ENCODE data around the gene VSTM4.

Gene VSTM4

DNA sequence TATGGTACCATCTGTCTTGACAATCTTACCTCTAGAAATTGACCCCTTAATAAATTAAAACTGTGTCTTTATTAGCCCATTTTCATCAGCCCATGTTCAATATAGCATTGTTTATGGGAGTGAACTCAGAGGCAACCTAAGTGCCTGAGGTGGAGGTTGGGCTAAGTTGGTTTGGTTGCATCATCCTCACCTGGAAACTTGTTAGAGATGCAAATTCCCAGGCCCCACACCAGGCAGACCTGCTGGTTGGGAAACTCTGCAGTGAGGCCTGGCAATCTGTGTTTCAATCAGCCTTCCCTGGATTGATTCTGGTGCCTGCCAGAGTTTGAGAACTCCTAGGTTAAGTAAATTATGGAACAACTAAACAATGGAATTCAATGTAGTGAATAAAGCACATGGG lies 27.9 kb upstream of the VSTM4 start:
- no peak for DNase-seq (ENCODE audit: low read depth in 3 of 3, low spot score in 1 of 3)

DNA sequence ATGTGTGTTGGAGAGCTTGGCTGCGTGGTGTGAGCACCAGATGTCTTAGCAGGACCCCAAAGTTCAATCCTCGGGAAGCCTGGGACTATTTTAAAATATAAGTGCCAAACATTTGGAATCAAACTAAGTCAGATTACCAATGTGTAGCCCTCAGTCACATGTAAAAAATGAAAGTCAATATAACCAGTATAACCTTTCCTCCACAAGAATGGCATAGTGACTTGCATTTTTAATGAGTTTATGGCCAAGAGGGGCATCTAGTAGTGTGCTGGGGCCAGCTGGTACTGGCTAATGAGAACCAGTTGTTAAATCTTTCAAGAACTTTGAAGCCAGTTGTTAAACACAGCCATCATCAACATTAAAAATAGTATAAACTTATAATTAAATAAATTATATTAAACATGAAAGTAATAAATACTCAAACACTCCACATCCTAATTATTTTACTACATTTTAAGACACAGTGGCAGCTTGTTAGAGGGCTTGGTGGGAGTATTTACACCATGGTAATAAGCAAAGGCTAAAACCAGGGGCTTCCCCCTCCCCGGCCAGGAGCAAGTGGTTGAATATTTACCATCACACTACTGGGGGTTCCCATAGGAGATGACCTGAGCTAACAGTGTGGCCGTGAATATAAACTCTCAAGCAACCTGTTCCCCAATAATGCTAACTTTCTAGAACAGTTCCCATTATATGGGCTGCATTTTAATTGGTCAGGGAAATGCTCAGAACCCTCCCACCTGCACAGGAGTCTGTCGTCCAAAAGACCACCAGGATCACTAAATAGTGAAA lies 26.4 kb upstream of the VSTM4 start:
- DNase-seq (ENCODE audit: low read depth in 3 of 3, low spot score in 1 of 3), result no peak

DNA sequence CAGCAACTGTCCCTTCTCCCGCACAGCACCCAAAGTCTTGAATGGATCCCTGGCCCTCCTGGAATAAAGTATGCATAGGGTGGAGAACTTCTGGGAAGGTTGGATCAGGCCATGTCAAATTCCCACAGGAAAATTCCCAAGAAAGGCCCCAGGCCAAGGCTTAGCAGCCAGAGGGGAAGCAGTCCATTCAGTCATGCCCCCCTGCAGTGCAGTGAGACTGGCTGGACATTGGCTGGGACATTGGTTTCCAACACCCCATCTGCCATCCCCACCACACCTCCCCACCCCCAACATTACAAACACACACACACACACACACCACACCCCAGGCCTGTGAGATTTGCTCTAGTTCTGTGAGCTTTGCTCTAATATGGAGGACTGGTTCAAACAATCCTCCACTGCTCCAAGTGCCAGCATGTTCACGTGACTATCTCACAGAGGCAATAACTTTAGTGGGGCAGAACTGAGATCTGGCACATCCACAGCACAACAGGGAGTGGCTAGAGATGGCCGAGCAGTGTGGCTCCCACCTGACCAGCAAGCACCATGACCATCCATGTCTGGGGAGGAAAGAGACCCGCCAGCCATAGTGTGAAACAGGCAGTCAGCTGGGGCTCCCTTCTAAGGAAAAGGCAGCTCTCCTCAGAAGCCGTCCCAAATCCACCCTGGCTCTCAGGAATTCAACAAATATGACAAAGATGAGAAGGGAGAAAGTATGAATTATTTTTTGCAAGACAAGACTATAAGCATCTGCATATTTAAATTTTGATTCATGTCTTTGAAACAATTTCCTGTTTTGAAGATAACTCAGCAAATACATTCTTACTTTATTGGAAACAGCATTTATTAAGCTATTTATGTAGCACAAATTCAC lies 25.2 kb upstream of the VSTM4 start:
- no peak for DNase-seq (ENCODE audit: low read depth in 3 of 3, low spot score in 1 of 3)

DNA sequence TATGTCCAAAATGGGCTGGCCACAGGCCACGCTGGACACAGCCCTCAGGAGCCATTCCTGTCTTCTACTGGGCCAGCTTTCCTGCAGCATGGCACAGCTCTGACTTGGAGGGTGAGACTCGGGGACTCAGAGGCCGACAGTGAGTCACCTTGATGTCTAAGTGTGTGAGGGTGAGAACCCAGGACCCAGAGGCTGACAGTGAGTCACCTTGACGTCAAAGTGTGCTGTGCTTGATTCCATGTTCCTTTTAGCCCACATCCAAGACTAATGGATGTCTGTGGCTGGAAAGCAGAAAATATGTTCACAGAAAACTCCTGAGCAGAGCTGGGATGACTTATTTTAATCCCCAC lies 24.5 kb upstream of the VSTM4 start:
- DNase-seq (ENCODE audit: low read depth in 3 of 3, low spot score in 1 of 3), result no peak

DNA sequence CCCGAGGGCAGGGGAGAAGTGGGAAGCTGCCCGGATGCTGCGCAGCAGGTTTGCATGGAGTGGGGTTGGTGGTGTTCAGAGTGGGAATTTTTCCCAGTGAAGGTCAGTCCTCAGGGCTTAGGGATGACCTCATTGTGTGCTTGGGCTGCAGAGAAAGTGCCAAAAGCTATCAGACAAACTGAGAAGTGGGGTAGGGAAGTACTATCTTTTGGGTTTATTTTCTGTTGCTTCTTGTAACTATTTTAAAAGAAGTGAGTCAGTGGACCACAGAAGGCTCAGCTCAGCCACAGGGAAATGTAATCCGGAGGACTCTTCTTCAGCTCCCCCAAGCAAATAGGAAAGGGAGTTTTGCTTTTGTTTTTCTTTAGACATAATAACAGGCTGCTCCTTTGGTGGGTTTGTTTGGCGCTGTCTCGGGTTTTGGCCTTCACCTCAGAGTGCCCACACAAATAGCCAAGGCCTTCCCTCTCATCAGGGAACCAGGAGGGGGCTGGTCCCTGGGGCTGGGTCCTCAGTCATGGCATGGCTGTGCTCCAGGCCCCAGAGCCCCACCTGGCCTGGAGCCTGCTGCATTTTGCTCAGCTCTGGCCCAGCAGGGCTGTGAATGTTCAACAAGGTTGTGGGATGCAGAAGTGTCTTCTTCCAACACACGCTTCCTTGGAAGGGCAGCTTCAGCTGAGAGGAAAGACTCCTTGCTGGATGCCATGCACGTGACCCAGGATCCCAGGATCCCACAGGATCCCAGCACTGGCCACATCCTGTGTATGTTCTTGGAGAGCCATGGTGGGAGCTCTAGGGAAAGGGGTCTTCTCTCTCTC lies 23.9 kb upstream of the VSTM4 start:
- no peak for DNase-seq (ENCODE audit: low read depth in 3 of 3, low spot score in 1 of 3)

DNA sequence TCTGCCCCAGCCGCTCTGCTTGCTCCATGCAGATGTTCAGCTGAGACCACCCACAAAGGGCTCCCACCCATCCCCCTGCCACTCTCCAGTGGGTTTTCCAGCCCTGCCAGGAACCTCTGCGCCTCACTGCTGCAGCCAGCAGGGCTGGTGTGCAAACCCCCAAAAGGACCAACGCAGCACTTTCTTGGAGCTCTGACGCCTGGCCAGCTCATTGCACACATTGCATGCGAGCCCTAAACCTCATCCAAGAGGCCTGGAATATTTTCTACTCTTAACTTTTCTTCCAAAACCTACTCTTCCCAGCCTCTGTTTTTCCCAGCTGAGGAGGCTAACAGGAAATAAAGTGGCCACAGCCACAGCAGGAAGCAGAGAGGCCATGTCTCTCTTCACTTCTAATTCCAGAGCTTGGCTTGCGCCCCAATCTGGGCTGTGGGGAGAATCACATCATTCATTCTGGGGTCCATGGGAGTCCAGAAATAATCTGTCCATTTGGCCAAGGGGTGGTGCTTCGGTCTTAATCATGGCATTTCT lies 23.1 kb upstream of the VSTM4 start:
- DNase-seq (ENCODE audit: low read depth in 3 of 3, low spot score in 1 of 3), result no peak

DNA sequence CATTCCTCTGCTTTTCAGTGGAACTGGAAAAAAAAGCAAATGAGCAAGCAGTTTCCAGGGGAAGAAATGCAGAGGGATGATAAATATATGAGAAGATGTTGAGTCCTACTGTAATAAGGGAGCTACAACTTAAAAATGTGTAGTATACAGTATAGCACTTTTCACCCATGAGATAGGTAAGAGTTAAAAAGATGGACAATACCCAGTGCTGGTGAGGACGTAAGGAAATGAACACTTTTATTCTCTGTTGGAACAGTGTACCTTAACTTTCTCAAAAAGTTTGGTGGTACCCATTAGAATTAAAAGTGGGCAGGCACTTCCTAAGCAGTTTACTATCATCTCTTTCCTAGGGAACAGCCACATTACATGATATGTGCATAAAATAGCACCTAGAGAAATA lies 21.2 kb upstream of the VSTM4 start:
- DNase-seq (ENCODE audit: low read depth in 3 of 3, low spot score in 1 of 3), result no peak

DNA sequence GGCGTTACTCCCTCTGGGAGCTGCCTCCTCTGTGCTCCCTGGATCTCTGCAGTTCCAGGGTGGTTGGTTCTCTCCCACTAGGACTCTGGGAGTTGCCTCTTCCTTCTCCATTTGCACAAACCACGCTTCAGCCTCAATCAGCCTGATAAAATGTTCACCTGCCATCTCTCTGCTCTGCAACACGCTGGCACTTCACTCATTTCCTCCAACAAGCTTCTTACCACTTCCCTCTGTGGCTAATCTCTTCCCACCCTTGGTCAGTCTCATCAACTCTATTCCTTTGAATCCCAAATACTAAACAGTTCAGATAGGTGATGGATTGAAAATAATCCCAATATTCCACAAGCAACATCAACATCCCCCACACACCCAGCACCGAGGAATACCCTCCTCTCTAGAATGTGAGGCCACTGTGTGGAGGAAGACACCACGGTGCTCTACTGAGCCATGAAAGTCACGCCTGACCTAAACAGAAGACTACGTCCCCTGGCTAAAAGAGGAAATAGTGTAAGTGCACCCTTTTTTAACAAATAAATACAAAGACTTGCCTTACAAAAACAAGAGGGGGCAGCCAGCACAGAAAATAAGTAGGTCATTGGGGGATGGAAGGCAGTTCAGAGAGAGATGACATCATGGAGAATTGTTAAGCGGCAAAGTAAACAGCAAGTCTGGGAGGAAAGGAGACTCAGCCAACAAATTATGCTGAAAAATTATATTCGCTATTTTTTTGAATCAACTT lies 20.4 kb upstream of the VSTM4 start:
- no peak for DNase-seq (ENCODE audit: low read depth in 3 of 3, low spot score in 1 of 3)

DNA sequence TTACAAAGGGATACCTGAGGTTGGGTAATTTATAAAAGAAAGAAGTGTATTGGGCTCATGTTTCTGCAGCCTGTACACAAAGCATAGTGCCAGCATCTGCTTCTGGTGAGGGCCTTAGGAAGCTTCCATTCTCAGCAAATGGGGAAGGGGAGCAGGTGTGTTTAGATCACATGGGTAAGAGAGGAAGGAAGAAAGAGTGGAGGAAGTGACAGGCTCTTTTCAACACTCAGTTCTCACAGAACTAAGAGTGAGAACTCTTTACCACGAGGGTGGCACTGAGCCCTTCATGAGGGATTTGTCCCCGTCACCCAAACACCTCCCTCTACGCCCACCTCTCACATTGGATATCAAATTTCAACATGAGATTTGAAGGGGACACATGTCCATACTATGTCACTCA lies 19.0 kb upstream of the VSTM4 start:
- DNase-seq (ENCODE audit: low read depth in 3 of 3, low spot score in 1 of 3), result no peak

DNA sequence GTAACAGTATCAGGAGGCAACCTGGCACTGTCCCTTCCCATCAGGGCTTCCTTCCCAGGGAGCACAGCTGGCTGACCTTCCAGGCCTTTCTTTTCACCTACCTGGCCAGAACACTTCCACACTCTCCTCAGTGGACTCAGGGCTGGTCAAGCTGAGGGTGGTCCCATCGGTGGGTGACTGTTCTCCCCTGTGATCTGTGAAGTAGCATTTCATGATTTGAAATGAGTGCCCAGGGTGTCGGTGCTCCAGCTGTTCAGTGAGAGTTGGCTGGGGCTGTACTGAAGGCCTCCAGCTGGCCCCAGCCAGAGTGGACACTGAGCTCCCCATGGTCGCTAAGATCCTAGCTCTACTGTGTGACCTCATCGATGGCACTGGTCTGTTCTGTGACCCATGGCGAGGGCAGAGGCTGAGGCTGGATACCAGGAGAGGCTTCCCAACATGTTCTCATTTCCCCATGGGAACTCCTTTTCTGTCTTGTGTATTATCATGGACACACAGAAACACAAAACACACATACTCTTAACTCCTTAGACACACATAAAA lies 18.5 kb upstream of the VSTM4 start, which contains the start of gene FAM170B:
FAM170B (minus strand) TSS at position 316 of the 543 bp plus-strand sequence; CDS start at position 213, 103 bp downstream.
- DNase-seq (ENCODE audit: low read depth in 3 of 3, low spot score in 1 of 3), result no peak

DNA sequence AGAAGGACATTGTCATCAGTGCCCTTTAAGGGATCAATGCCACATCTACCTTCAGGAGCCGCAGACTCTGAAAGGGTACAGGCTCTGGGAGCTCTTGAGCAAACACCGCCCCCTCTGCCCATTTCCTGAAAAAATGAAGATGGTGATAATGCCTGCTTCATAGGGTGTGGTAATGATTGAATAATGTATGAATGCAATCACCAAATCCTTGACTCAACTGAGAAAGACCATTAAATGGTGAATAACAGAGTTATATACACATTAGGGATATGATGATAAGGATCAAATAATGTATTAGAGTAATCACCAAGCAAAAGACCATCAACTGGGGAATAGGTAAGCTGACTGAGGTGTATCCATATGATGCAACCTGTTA lies 17.0 kb upstream of the VSTM4 start:
- DNase-seq (ENCODE audit: low read depth in 3 of 3, low spot score in 1 of 3), result no peak

DNA sequence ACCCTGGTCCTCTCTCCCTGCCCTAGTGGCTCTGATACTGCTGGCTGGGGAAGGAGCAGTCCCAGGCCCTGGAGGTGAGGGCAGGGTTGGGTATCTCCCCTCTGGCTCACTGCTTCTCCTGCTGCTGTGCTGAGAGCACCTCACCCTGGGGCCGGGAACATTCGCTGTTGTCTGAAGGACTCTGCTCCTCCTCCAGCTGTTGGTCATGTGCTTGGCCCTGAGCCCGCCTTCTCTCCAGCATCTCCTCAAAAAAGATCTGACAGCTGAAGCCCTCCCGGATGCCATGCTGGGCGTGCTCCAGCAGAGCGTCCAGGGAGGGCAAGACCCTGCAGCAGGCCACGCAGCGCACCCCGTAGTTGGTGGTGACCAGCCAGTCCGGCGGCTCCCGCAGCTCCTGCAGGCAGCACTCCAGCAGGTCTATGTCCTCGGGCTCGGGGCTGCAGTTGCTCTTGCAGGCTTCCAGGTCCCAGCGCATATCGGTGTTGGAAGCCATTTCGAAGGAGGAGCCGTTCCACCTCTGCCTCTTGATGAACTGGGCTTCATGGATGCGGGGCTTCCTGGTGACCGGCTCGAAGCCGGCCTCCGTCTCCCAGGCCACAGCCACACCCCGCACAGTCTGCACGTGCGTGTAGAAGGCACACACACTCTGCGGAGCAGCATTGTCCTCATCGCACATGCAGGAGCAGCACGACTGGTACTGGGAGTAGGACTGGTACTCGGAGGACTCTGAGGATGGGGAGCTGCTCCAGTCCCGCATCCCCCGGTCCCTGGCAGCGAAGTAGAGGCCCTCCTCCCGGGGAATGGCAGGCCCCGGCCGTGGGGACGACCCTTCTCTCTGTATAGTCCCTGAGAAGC lies 16.4 kb upstream of the VSTM4 start:
- no peak for DNase-seq (ENCODE audit: low read depth in 3 of 3, low spot score in 1 of 3)

DNA sequence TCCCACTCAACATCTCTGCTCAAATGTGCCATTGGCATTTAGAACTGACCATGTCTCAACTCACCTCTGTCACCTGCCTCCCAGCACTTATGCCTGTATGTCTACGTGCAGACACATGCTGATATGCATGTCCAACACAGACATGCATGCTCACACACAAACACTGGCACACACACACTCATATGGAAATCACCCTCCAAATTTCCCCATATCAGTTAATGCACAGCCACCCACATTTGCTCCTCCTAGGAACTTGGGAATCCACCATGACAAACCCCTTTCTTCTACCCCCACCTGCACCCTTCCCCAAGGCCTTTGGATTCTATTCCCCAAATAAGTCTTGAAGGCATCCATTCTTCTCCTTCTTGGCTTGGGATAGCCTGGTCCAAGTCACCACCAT lies 14.1 kb upstream of the VSTM4 start:
- DNase-seq (ENCODE audit: low read depth in 3 of 3, low spot score in 1 of 3), result no peak

DNA sequence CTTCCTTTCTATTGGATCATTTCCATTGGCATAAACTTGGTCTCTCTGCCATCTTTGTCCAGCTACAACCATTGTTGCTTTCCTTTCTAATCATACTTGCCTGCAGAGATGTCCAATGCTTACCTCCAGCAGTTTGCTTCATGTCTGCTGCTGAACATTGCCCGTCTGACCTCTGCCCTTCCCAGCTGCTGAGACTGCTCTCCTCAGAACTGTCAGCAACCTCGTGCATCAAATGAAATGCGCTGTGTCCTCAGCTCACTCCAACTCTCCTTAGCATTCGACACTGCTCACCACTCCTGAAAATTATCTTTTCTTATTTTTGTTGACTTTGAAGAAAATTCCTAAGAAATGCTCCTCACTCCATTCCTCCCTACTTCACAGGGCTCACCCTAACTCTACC lies 13.5 kb upstream of the VSTM4 start:
- DNase-seq (ENCODE audit: low read depth in 3 of 3, low spot score in 1 of 3), result no peak

DNA sequence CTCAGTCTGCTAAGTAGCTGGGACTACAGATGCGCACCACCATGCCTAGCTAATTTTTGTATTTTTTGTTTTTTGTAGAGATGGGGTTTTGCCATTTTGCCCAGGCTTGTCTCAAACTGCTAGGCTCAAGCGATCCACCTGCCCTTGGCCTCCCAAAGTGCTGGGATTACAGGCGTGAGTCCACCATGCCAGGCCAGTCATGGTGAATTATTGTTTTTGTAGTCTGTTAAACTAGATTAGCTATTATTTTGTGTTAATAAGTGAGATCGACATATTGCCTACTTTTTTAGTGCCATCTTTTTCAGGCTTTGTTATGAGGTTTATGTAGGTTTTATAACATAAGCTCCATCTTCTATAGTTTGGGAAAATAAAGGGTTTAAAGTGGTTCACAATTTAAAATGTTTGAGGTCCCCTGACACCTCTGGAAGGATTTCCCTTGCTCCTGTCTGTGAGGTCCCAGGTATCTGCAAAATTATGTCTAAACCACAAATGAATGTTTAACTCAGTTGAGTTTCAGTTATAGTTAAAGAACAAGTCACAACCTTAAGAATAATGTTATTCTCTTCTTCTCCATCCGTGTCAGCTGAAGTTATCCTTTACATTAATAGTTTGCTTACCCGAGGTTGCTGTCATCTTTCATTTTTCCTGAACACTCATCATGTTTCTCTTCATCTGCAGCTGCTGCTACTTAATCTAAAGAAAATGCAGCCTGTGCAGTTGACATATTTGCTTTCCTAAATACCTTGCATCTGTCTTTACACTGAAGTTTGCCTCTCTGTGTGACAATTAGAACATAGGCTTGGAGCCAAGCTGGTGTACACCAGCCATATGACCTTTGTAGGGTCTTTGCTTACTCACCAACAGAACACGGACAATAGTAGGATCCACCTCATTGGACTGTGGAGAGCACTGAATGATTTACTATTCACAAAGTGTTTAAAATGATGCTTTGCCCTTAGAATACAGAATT lies 8.9 kb upstream of the VSTM4 start:
- DNase-seq (ENCODE audit: low read depth in 3 of 3, low spot score in 1 of 3), result no peak

DNA sequence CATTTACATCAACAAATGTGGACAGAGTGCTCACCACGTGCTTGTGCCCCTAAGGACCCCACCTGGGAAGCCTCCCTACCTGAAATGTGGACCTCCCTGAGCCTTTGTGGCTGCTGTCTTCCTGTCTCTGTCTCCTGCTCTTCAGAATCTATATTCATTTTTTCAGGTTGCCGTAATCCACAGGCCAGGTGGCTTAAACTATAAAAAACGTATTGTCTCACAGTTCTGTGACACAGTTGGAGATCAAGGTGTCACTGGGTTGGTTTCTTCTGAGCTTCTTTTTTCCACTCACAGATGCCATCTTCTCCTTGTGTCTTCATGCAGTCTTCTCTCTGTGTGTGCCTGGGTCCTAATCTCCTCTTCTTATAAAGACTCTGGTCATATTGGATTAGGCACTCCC lies 5.6 kb upstream of the VSTM4 start:
- no peak for DNase-seq (ENCODE audit: low read depth in 3 of 3, low spot score in 1 of 3)

DNA sequence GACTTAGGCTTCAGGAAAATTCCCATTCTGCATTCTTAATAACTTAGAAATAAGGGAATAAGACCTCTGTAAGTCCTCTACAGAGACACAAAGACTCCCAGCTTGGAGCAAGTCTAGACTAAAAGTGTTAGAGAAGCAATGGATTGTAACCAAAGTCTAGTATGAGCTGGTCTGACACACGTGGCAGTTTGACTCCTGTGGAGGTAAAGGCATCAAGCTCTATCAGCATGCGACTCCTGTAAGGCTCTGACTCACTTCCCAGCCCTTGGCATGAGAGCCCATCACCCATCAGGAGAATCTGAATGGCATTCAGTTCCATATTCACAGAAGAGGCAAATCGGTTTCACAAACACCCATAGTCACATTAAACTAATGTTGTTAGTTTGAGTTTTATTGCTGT lies 4.4 kb upstream of the VSTM4 start:
- no peak for DNase-seq (ENCODE audit: low read depth in 3 of 3, low spot score in 1 of 3)

DNA sequence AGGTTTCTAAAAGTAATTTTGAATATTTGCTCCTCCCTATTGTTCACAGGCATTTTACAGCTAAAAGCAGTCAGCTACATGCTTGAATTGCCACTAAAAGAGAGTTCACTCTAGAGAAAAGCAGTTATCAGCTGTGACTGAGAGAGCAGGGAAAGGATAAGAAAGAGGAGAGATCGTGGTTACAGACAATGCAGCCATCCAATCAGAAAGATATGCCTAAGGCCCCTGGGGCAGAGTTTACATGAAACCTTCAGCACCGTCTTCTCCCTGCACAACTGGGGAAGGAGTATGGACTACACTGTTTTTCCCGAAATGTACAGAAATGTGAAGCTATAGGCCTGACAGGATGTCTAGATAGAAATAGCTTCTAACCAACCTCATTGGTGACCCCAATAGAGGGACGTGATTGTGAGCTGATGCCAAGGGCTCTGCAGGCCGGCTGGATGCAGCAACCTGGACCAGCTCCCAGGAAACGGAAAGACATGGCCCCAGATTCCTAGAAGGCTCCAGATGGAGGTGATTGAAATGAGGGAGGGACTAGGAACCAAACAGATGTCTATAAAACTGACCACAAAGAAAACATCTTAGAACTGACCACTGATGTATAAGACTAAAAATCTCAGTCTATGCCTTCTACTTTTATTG lies 3.2 kb upstream of the VSTM4 start:
- DNase-seq (ENCODE audit: low read depth in 3 of 3, low spot score in 1 of 3), result no peak

All from stimulated activated CD4-positive, alpha-beta T cell treated with anti-CD3 and anti-CD28 coated beads, TNF-alpha, amount 100 ng/mL, for 1 hour (primary cell).